ENCODE results near the gene MOB3A.

The MOB3A gene

GRCh38 chr19:2081873-2082810, 14.0 kb downstream of the MOB3A start (continued):
- TF ChIP-seq, protein P1, sequence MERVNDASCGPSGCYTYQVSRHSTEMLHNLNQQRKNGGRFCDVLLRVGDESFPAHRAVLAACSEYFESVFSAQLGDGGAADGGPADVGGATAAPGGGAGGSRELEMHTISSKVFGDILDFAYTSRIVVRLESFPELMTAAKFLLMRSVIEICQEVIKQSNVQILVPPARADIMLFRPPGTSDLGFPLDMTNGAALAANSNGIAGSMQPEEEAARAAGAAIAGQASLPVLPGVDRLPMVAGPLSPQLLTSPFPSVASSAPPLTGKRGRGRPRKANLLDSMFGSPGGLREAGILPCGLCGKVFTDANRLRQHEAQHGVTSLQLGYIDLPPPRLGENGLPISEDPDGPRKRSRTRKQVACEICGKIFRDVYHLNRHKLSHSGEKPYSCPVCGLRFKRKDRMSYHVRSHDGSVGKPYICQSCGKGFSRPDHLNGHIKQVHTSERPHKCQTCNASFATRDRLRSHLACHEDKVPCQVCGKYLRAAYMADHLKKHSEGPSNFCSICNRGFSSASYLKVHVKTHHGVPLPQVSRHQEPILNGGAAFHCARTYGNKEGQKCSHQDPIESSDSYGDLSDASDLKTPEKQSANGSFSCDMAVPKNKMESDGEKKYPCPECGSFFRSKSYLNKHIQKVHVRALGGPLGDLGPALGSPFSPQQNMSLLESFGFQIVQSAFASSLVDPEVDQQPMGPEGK (CRISPR knock-in tag; IDR thresholded peaks at IDR 0.05; ENCODE audit: borderline replicate concordance) = no peak

DNA sequence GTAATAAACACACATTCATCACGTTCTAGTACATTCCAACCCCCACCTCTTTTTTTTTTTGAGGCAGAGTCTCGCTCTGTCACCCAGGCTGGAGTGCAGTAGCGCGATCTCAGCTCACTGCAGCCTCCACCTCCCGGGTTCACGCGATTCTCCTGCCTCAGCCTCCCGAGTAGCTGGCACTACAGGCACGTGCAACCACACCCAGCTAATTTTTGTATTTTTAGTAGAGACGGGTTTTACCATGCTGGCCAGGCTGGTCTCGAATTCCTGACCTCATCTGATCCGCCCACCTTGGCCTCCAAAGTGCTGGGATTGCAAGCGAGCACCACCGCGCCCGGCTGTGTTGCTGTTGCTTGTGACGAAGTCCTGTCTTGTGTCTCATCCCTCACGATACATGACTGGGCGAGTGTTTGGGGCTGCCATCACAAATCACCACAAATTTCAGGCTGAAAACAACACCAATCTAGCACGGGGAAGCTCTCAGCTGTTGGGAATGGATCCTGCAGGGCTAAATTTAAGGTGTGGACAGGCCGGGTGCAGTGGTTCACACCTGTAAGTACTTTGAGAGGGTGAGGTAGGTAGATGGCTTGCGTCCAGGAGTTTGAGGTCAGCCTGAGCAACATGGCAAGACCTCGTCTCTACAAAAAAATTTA, 15.7 kb downstream of the MOB3A start:
- TF ChIP-seq ISL1 (CRISPR knock-in tag; IDR thresholded peaks at IDR 0.05) = no peak
- TF ChIP-seq ZFP30 (CRISPR knock-in tag; IDR thresholded peaks at IDR 0.05) = no peak
- TF ChIP-seq, protein P1 (CRISPR knock-in tag; IDR thresholded peaks at IDR 0.05; ENCODE audit: borderline replicate concordance) = no peak
- no peak for TF ChIP-seq ESRRG (CRISPR knock-in tag; IDR thresholded peaks at IDR 0.05)
- TF ChIP-seq, protein P2, sequence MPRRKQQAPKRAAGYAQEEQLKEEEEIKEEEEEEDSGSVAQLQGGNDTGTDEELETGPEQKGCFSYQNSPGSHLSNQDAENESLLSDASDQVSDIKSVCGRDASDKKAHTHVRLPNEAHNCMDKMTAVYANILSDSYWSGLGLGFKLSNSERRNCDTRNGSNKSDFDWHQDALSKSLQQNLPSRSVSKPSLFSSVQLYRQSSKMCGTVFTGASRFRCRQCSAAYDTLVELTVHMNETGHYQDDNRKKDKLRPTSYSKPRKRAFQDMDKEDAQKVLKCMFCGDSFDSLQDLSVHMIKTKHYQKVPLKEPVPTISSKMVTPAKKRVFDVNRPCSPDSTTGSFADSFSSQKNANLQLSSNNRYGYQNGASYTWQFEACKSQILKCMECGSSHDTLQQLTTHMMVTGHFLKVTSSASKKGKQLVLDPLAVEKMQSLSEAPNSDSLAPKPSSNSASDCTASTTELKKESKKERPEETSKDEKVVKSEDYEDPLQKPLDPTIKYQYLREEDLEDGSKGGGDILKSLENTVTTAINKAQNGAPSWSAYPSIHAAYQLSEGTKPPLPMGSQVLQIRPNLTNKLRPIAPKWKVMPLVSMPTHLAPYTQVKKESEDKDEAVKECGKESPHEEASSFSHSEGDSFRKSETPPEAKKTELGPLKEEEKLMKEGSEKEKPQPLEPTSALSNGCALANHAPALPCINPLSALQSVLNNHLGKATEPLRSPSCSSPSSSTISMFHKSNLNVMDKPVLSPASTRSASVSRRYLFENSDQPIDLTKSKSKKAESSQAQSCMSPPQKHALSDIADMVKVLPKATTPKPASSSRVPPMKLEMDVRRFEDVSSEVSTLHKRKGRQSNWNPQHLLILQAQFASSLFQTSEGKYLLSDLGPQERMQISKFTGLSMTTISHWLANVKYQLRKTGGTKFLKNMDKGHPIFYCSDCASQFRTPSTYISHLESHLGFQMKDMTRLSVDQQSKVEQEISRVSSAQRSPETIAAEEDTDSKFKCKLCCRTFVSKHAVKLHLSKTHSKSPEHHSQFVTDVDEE (CRISPR knock-in tag; IDR thresholded peaks at IDR 0.05) = no peak
- no peak for TF ChIP-seq PPARA (CRISPR knock-in tag; IDR thresholded peaks at IDR 0.05; ENCODE audit: borderline replicate concordance)
- TF ChIP-seq ARNTL (CRISPR knock-in tag; IDR thresholded peaks at IDR 0.05; ENCODE audit: borderline replicate concordance, low read depth) = no peak
- TF ChIP-seq ZFP3 (CRISPR knock-in tag; IDR thresholded peaks at IDR 0.05) = no peak
- no peak for TF ChIP-seq TOX (CRISPR knock-in tag; IDR thresholded peaks at IDR 0.05; ENCODE audit: borderline replicate concordance)
- no peak for TF ChIP-seq ZNF565 (CRISPR knock-in tag; conservative IDR thresholded peaks at IDR 0.05; ENCODE audit: low read depth)
- no peak for TF ChIP-seq OSR1 (CRISPR knock-in tag; IDR thresholded peaks at IDR 0.05)
- no peak for TF ChIP-seq RARB (CRISPR knock-in tag; IDR thresholded peaks at IDR 0.05)
- TF ChIP-seq, protein P3, sequence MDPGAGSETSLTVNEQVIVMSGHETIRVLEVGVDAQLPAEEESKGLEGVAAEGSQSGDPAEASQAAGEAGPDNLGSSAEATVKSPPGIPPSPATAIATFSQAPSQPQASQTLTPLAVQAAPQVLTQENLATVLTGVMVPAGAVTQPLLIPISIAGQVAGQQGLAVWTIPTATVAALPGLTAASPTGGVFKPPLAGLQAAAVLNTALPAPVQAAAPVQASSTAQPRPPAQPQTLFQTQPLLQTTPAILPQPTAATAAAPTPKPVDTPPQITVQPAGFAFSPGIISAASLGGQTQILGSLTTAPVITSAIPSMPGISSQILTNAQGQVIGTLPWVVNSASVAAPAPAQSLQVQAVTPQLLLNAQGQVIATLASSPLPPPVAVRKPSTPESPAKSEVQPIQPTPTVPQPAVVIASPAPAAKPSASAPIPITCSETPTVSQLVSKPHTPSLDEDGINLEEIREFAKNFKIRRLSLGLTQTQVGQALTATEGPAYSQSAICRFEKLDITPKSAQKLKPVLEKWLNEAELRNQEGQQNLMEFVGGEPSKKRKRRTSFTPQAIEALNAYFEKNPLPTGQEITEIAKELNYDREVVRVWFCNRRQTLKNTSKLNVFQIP (CRISPR knock-in tag; IDR thresholded peaks at IDR 0.05; ENCODE audit: borderline replicate concordance, low read depth) = no peak
- TF ChIP-seq GLIS3 (CRISPR knock-in tag; IDR thresholded peaks at IDR 0.05) = no peak
- no peak for TF ChIP-seq SNAI2 (CRISPR knock-in tag; IDR thresholded peaks at IDR 0.05)
- TF ChIP-seq ZC3H10 (CRISPR knock-in tag; IDR thresholded peaks at IDR 0.05) = no peak
- TF ChIP-seq, protein P4, sequence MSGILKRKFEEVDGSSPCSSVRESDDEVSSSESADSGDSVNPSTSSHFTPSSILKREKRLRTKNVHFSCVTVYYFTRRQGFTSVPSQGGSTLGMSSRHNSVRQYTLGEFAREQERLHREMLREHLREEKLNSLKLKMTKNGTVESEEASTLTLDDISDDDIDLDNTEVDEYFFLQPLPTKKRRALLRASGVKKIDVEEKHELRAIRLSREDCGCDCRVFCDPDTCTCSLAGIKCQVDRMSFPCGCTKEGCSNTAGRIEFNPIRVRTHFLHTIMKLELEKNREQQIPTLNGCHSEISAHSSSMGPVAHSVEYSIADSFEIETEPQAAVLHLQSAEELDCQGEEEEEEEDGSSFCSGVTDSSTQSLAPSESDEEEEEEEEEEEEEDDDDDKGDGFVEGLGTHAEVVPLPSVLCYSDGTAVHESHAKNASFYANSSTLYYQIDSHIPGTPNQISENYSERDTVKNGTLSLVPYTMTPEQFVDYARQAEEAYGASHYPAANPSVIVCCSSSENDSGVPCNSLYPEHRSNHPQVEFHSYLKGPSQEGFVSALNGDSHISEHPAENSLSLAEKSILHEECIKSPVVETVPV (CRISPR knock-in tag; IDR thresholded peaks at IDR 0.05) = no peak
- ATAC-seq = no peak

GRCh38 chr19:2079865-2080301, 16.2 kb downstream of the MOB3A start:
- TF ChIP-seq ZFP30 (CRISPR knock-in tag; IDR thresholded peaks at IDR 0.05) = no peak
- no peak for ATAC-seq

Data from SK-N-SH treated with all-trans-retinoic acid at 6 μM for 48 hours (cell line).